Islet precursor cell (in vitro differentiated cells): ENCODE results near the gene ICE1.
A peak's percentile ranks its signal among the peaks of the same experiment; 100 is the strongest.
"Not testable (repeated sequence)": the region's sequence is repeated elsewhere in the genome, so short reads cannot be mapped to it uniquely, and the experiment has no call there.

Source experiments
- DNase-seq: peaks from one replicate; pipeline ENCODE4 v3.0.0-alpha.2; 2018

The ICE1 gene, protein sequence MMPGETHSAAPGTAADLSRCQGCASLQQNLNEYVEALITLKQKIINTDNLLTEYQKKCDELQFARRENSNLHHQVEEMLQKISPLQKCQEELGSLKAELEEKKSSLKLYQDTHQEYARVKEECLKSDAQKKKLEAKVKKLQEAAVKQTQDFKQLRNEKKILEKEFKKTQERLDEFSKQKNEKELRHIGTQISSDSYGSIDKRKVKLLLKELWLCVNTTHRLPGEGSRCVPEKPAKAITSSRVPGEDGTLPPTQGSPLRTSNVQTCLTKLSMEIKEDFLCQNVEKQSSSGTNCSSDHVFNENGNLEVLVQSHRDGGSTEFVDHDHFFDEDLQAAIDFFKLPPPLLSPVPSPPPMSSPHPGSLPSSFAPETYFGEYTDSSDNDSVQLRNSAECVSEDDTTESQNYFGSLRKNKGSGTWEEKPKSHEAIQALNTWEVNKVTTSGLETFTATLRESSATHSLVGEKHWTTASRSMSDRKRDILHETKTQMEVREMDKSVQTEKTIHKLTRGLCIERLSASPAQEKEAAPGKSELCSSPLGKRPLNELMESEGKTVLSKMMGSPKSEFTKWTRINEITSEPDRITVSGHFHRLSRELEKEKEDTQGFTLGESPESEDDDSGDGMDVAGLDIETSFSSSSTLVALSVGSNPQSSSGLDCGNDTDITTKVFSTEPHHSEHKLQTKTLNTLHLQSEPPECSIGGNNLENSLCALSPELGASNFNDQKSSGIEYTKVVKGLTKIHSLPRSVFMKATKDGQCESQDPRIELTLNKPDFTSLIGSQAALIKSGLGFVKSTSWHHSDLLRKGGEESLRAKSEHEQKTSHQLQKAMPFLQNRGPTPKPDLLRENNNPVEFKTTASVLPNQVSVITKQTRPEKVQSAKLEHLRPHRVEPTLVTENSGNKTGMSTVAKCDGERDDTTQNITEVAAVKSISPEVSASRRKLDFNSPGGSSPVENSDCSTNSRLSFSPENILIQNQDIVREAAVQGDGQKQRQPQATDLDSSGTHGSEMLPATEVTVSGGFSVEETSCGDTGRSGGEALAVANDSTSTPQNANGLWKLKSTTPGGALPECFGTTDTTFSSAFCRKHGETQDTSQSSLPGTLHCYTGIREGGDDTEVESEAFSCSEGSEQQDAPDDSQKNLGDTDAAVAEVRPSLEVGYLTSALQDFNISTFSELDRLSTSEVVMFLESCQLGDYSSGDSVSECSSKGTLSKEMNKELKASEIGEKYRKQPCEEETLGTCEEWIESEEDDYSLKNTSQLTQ (N-terminal part only)

GRCh38 chr5:5421961-5422818, at the start of gene ICE1:
ICE1 (plus strand) TSS chr5:5422677; CDS start chr5:5422916, 239 bp downstream.
- DNase-seq, result peak; percentile 99

DNA sequence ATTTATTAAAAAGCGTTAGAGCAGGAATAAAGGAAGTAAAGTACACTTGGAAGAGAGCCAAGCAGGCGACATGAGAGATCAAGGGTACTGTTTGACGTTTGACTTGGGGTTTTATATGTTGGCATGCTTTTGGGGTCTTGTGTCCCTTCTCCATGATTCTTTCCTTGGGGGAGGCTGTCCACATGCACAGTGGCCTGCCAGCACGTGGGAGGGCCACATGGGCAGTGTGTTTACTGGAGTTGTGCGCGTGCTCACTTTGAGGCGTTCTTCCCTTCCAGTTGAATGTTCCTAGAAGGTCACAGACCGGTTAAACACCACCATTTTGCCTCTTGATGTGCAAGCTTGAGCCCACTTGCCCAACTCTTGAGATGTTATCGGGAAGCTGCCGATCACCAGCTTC, 49.5 kb upstream of the ICE1 start:
- no peak for DNase-seq

DNA sequence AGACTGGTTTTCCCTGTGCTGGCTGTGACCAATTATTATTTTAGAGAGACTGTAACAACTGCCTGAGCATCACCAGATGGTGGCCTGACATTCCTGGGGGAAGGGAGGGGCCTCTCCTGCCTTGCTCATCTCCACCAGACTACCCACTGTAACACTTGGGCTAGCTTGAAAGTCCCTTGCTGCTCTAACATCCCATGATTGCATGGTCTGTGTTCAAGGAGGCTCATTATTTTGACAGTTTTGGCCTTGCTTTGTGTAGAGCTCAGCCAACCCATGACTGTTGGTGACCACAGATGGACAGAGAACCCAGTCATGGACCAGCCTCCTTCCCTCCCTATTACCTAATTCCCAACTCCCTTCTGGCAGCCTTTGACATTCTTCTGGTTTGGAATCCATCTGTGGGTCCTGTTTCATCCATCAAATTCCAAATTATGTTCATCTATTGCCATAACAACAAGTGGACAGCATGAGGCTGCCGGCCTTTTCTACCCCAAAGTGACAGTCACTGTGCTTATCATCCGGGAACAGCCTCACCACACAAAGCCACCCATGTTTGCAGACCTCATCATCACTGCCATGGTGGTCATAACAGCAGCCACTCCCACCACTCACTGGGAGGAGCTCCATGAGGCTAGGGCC, 49.0 kb upstream of the ICE1 start:
- DNase-seq, result no peak

GRCh38 chr5:5374009-5374715, 48.3 kb upstream of the ICE1 start:
- no peak for DNase-seq

- DNase-seq, result no peak
These were observed 44.7 kb upstream of the ICE1 start for GRCh38 chr5:5377780-5378179.

GRCh38 chr5:5378531-5378930, 43.9 kb upstream of the ICE1 start:
- no peak for DNase-seq

- DNase-seq, result no peak
These were observed 42.2 kb upstream of the ICE1 start for GRCh38 chr5:5380298-5380697.

DNA sequence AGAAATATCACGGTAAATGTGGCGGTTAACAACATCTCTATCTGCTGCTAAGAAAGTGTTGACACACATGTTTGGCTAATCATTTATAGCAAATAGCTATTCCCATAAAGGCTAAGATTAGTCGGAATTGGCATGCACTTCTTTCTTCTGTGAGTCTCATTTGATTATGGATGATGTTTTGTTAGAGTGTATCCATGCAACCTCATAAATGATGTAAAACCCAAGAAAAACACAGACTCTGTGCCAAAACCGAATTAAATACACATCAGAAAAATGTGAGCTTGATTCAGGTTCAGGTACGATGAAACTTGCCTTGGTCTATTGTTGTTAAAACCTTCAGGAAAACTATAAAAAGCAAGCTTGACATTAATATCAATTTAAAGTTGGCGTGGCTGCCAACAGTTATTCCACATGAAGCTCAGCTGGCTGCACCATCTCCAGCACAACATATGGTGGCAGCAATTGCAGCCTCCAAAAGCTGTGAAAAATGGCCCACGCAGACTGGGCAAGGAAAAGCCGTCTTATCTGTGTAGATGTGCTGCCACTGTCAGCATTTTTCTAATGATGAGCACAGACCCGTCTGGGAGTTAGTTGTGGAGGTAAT, 41.1 kb upstream of the ICE1 start:
- no peak for DNase-seq

GRCh38 chr5:5383461-5383860, 39.0 kb upstream of the ICE1 start:
- no peak for DNase-seq

- no peak for DNase-seq
These were observed 37.7 kb upstream of the ICE1 start for GRCh38 chr5:5384660-5385330.

- no peak for DNase-seq
These were observed 37.2 kb upstream of the ICE1 start for GRCh38 chr5:5385331-5385662.

- DNase-seq, result no peak
These were observed 36.1 kb upstream of the ICE1 start for GRCh38 chr5:5386329-5386728.

GRCh38 chr5:5387192-5387591, 35.3 kb upstream of the ICE1 start:
- no peak for DNase-seq

DNA sequence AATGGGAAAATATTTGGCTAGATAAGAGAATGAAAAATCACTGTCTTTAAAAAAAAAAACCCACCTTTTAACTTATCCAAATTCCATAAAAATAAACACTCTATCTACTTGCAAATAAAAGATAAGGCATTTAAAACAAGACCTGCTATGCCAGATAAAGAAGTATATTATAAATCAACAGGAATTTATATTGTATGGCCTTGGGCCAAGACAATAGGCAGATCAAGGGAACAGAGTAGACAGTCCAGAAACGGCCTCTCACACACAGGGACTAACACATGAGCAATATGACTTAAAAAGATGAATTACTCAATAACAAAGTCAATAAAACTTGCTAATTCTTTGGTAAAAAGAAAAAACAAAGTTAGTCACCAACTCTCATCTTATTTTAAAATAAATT, 34.7 kb upstream of the ICE1 start:
- DNase-seq, result no peak

DNA sequence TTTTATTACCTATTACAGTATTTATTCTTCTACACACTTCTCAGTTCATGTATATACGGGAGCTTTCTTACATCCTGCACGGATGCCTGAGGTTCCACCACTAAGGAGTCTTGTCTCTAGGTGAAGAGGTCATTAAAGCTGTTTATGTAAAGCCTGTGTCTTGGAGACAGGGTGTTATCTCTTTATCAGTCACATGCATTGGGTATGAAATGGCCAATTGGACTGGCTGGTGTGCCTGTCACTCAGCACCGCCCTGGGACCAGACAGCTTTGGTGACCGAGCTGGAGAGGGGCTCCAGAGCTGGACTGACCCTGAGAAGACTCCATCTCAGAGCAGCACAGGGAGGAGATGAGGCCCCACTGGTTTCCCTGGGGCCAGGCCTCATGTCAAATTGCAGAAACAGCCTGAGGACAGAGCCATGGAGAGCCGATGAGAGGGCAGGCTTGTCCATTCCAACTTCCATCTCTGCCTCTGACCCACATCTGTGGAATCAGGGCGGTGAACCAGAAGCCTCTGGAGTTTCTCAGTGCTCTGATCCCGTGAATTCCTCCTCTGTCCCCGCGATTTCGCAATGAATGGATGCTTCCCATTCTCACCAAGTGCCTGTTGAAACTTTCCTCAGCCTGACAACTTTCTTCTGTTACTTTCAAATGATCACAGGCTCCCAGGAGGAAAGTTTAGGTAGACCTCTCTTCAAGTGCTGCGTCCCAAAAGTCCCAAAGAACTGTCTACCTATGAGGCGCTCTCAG, 32.2 kb upstream of the ICE1 start:
- DNase-seq, result peak; percentile 73

GRCh38 chr5:5392504-5392903, 30.0 kb upstream of the ICE1 start:
- peak; percentile 61 for DNase-seq

DNA sequence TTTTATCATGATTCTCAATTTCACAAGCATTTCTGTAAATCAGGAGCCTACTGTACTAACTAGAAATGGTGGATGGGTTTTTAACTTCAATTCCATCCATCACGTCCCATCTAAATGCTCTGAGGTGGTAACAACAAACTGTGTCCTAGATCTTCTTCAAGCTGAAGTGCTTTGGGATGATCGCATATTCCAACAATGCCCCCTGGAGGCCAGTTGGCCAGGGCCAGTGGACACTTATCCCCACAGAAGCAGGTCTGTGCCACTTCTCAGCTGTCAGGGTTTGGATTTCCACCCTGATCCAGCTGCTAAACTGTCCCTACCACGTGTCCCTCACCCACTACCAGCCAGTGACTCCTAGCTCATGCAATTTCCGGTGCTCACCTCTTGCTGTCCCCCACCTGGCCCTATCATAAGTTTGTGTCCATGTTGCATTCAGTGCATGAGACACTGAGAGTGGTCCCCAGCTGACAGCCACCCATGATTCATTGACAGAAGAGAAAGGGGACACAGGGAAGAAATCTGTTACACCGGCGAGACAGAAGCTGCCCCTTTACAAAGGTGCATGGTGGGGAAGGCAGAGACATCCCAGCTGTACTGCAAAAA, 28.0 kb upstream of the ICE1 start:
- DNase-seq, result peak; percentile 84

- DNase-seq, result not testable (repeated sequence)
These were observed 27.4 kb upstream of the ICE1 start for GRCh38 chr5:5395093-5395492.

GRCh38 chr5:5398071-5398470, 24.4 kb upstream of the ICE1 start:
- DNase-seq, result no peak
